Spleen (tissue), 11 donors: ENCODE data around the gene INPP5B. TPM values are rescaled to one million over a fixed set of nuclear protein-coding genes. Genes with fewer than 3 reads are reported as not detected.
"Not testable (repeated sequence)": the region's sequence is repeated elsewhere in the genome, so short reads cannot be mapped to it uniquely, and the experiment has no call there.

Experiments
- DNase-seq: peaks from one replicate; pipeline ENCODE4 v3.0.0-alpha.2; 2020
- H3K27ac ChIP-seq, 8 donors: fragments of 200-600 bp; sonication (generic) in 7 of 8; 1 replicate in 4 of 8; 2 replicates in 4 of 8; pipeline versions ENCODE4 v1.5.0 to v1.8.0; 2016 to 2021; ENCODE audit warnings: inconsistent platforms in 4 of 8, mild to moderate bottlenecking in 4 of 8, moderate library complexity in 1 of 8
- H3K27me3 ChIP-seq, 7 donors: fragments of 200-600 bp; sonication (generic) in 6 of 7; replicated peaks in 1 of 7; 1 replicate in 4 of 7; 2 replicates in 3 of 7; pipeline versions ENCODE4 v1.5.0 to v1.8.0; 2016 to 2021; ENCODE audit warnings: inconsistent platforms in 3 of 7, mild to moderate bottlenecking in 1 of 7
- H3K36me3 ChIP-seq, 6 donors: fragments of 200-600 bp; sonication (generic) in 5 of 6; 1 replicate in 4 of 6; 2 replicates in 2 of 6; pipeline versions ENCODE4 v1.5.0 to v1.8.0; 2016 to 2021; ENCODE audit warnings: inconsistent platforms in 2 of 6
- H3K4me1 ChIP-seq, 6 donors: fragments of 200-600 bp; sonication (generic) in 5 of 6; 1 replicate in 3 of 6; 2 replicates in 3 of 6; pipeline versions ENCODE4 v1.5.0 to v1.8.0; 2016 to 2021; ENCODE audit warnings: inconsistent platforms in 3 of 6
- H3K4me3 ChIP-seq, 8 donors: fragments of 200-600 bp; sonication (generic) in 7 of 8; 1 replicate in 4 of 8; 2 replicates in 4 of 8; pipeline versions ENCODE4 v1.5.0 to v1.8.0; 2016 to 2021; ENCODE audit warnings: inconsistent platforms in 4 of 8, mild to moderate bottlenecking in 4 of 8, moderate library complexity in 2 of 8
- H3K9me3 ChIP-seq, 8 donors: fragments of 200-600 bp; sonication (generic) in 7 of 8; 1 replicate in 4 of 8; 2 replicates in 4 of 8; pipeline versions ENCODE4 v1.5.0 to v1.8.0; 2016 to 2021; ENCODE audit warnings: inconsistent platforms in 4 of 8
- CTCF ChIP-seq, 11 experiments: fragments of 200-600 bp in 7 of 11; fragments of 450-650 bp in 4 of 11; sonication (generic) in 4 of 11; IDR thresholded peaks in 8 of 11; conservative IDR thresholded peaks in 3 of 11; 1 replicate in 7 of 11; 2 replicates in 4 of 11; pipeline versions ENCODE4 v1.4.0 to v1.8.0; 2016 to 2021; ENCODE audit warnings: antibody characterized with exemption in 11 of 11, inconsistent platforms in 4 of 11, mild to moderate bottlenecking in 1 of 11
- POLR2A ChIP-seq, 3 donors: fragments of 450-650 bp; IDR thresholded peaks; one replicate each; pipeline ENCODE4 v1.5.1; 2017; ENCODE audit warnings: antibody characterized with exemption in 3 of 3, mild to moderate bottlenecking in 1 of 3
- POLR2AphosphoS5 ChIP-seq, 3 donors: sonication (generic); formaldehyde crosslinking; IDR thresholded peaks; one replicate each; pipeline ENCODE4 v1.5.1; 2017; ENCODE audit warnings: antibody characterized with exemption in 3 of 3
- WGBS, 5 donors: extraction: QIAGEN DNeasy Blood & Tissue Kit in 3 of 5; methylation state at CpG; one replicate each; pipeline versions ENCODE4 v1.1.5 to v1.1.7; 2013 to 2018; 5-methylcytosine and 5-hydroxymethylcytosine counted together
- intact Hi-C: fragments of 100-400 bp; cut with DNase I; formaldehyde crosslinking; loops from one replicate; pipeline ENCODE4 v1.15.0; 2023; ENCODE audit warnings: low total_unique reads
- polyA plus RNA-seq, 3 donors: library from polyadenylated mRNA; stranded (reverse); fragments of 200-250 nt; gene quantifications; one replicate each; pipeline ENCODE4 v1.2.1, GENCODE V29; 2013
- total RNA-seq, 7 donors: library from RNA; depleted of rRNA in 3 of 7; stranded (reverse); fragments of >200 nt in 3 of 7; fragmentation: NEBNext Ultra II Directional in 4 of 7; extraction: Animal tissue kit (Norgen Biotek cat#: 25700) in 4 of 7; gene quantifications; one replicate each; pipeline versions ENCODE4 v1.1.0 to v1.2.1, GENCODE V29; 2016 to 2021
- donor health status: healthy with polysubstance abuse.
- donor health status: DM: no; HTN: no; CAD: no; lungs with moderate emphysema.
- donor health status: DM: no; HTN: no; CAD: no.
- donor health status: Bipolar disorder and iron deficiency.
- donor health status: healthy.
- donor health status: DM: no; HTN: no; CAD: no.
- donor health status: DM: yes; HTN: yes; CAD: no.

Gene INPP5B
- total and polyA plus RNA-seq, 10 donors, result 11.4 to 70.7 (median 36.7) TPM

- DNase-seq, H3K4me1 ChIP-seq, H3K4me3 ChIP-seq, H3K27me3 ChIP-seq, H3K9me3 ChIP-seq, H3K27ac ChIP-seq: not testable (repeated sequence)
- intact Hi-C loops, result loop anchor here (2.0 kb wide), 1 partner anchor 84 kb away; no protein-coding TSS in a partner anchor
- TF ChIP-seq CTCF (IDR thresholded peaks at IDR 0.05 in 8 of 11, conservative IDR thresholded peaks at IDR 0.05 in 3 of 11), result peak in 9 of 11 experiments; percentile 27 to 74 (median 59)
- peaks cover 5 to 98% (median 82%) of the 10 kb centered on the region in 6 donors for H3K36me3 ChIP-seq
- 60 to 75% (median 68%) methylated on average over 6 of the region's 6 CpGs for WGBS, 5 donors
Observed at GRCh38 chr1:37975083-37975482, 28.2 kb upstream of the INPP5B start.

- intact Hi-C loops, result loop anchor here (2.0 kb wide), 1 partner anchor 84 kb away; no protein-coding TSS in a partner anchor
- 94 to 100% (median 99%) methylated on average over 5 of the region's 5 CpGs for WGBS, 5 donors
- Histone ChIP-seq H3K9me3 (peaks cover 0 to 4% (median 0%) of the 10 kb centered on the region in 8 donors), H3K27me3 (no peaks in the 10 kb centered on the region), H3K4me3 (no peak overlapping the region), H3K27ac (no peak overlapping the region), H3K4me1 (peaks cover 0 to 6% (median 0%) of the 10 kb centered on the region in 6 donors), H3K36me3 (peaks cover 5 to 98% (median 82%) of the 10 kb centered on the region in 6 donors)
- TF ChIP-seq POLR2A (IDR thresholded peaks at IDR 0.05), result no peak
- no peak for TF ChIP-seq CTCF (IDR thresholded peaks at IDR 0.05 in 8 of 11, conservative IDR thresholded peaks at IDR 0.05 in 3 of 11)
- TF ChIP-seq POLR2AphosphoS5 (IDR thresholded peaks at IDR 0.05), result no peak
- DNase-seq, result no peak
Observed at GRCh38 chr1:37974567-37974966, 27.7 kb upstream of the INPP5B start.

GRCh38 chr1:37973684-37974083 is 26.8 kb upstream of the INPP5B start:
- not testable (repeated sequence) for H3K9me3 ChIP-seq, H3K4me3 ChIP-seq, H3K27ac ChIP-seq, H3K27me3 ChIP-seq, DNase-seq, H3K4me1 ChIP-seq
- WGBS, 5 donors, result 94 to 97% (median 96%) methylated on average over 5 of the region's 5 CpGs
- intact Hi-C loops, result loop anchor here (2.0 kb wide), 1 partner anchor 83 kb away; no protein-coding TSS in a partner anchor
- peaks cover 4 to 98% (median 82%) of the 10 kb centered on the region in 6 donors for H3K36me3 ChIP-seq

GRCh38 chr1:37965301-37965700 is 18.4 kb upstream of the INPP5B start:
- TF ChIP-seq CTCF (IDR thresholded peaks at IDR 0.05 in 8 of 11, conservative IDR thresholded peaks at IDR 0.05 in 3 of 11), result no peak
- no peak for TF ChIP-seq POLR2AphosphoS5 (IDR thresholded peaks at IDR 0.05)
- TF ChIP-seq POLR2A (IDR thresholded peaks at IDR 0.05), result no peak
- Histone ChIP-seq H3K4me1 (no peaks in the 10 kb centered on the region), H3K9me3 (no peaks in the 10 kb centered on the region), H3K27me3 (no peaks in the 10 kb centered on the region), H3K36me3 (peaks cover 0 to 99% (median 73%) of the 10 kb centered on the region in 6 donors), H3K27ac (no peak overlapping the region), H3K4me3 (no peak overlapping the region)
- WGBS, 5 donors, result 92 to 99% (median 96%) methylated on average over 4 of the region's 4 CpGs
- intact Hi-C loops, result no loop called here
- no peak for DNase-seq

GRCh38 chr1:37964106-37964505 is 17.3 kb upstream of the INPP5B start:
- H3K4me1 ChIP-seq, H3K27ac ChIP-seq, H3K9me3 ChIP-seq, intact Hi-C loops, DNase-seq, H3K27me3 ChIP-seq, H3K4me3 ChIP-seq: not testable (repeated sequence)
- WGBS, 5 donors, result 86 to 96% (median 89%) methylated on average over 12 of the region's 12 CpGs
- H3K36me3 ChIP-seq, result peaks cover 0 to 100% (median 74%) of the 10 kb centered on the region in 6 donors
